ENCODE results near the gene DCAF11. TPM values are rescaled to one million over a fixed set of nuclear protein-coding genes. Genes with fewer than 3 reads are reported as not detected.

Gene DCAF11
- total and polyA plus RNA-seq, 2 of the 13 experiments (the other 11 are each of a cell fraction or from before 2014, with no cell fraction given): 150 to 257 TPM

- TF ChIP-seq ZNF713 (CRISPR knock-in tag; IDR thresholded peaks at IDR 0.05) (peak; percentile 97), GMEB1 (CRISPR knock-in tag; IDR thresholded peaks at IDR 0.05; ENCODE audit: borderline replicate concordance) (peak; percentile 52), FOXC1 (CRISPR knock-in tag; IDR thresholded peaks at IDR 0.05; ENCODE audit: borderline replicate concordance) (no peak), ZNF225 (CRISPR knock-in tag; IDR thresholded peaks at IDR 0.05) (peak; percentile 98), IRF9 (CRISPR knock-in tag; IDR thresholded peaks at IDR 0.05; ENCODE audit: borderline replicate concordance) (peak; percentile 94)
Observed at GRCh38 chr14:24093901-24094840, 20.4 kb upstream of the DCAF11 start, which contains the start of gene PCK2 (continued).

- WGBS (ENCODE audit: low lambda C conversion rate): 3% methylated on average over 14 of the region's 14 CpGs
- Histone ChIP-seq H3K4me3 (replicated peaks in 1 of 3; ENCODE audit: insufficient read depth in 1 of 3, low read depth in 2 of 3, low read length in 3 of 3) (peak overlapping the region; percentile 86 to 98 (median 97)), H3K4me2 (ENCODE audit: low read depth, low read length) (peak overlapping the region; percentile 99), H3K27me3 (ENCODE audit: control insufficient read depth in 1 of 2, insufficient read depth in 2 of 2, low read length in 2 of 2) (peaks cover 0 to 6% of the 10 kb centered on the region in 2 experiments; a peak in 1 of 5 replicates), H3K79me2 (ENCODE audit: insufficient read depth, low read length) (peaks cover 28% of the 10 kb centered on the region), H3K9me3 (ENCODE audit: low read length) (no peaks in the 10 kb centered on the region), H4K20me1 (ENCODE audit: insufficient read depth, low read length) (0 out of 2 replicates have a peak, but pooled peaks cover 4% of the 10 kb centered on the region), H3K36me3 (replicated peaks in 1 of 2; ENCODE audit: control insufficient read depth in 1 of 2, insufficient read depth in 2 of 2, low read length in 2 of 2) (peaks cover 26 to 30% of the 10 kb centered on the region in 2 experiments), H3K4me1 (ENCODE audit: insufficient read depth, low read length) (peaks cover 62% of the 10 kb centered on the region), H3K27ac (ENCODE audit: extremely low read length, insufficient read depth, low read length) (peak overlapping the region; percentile 87), H3K9ac (ENCODE audit: insufficient read depth, low read depth, low read length) (peak overlapping the region; percentile 99), H2AFZ (ENCODE audit: low read length) (no peak overlapping the region)
- intact Hi-C loops (cut with micrococcal nuclease; ENCODE audit: unreplicated experiment) (loop anchor here (1.0 to 5.0 kb wide), 7 partner anchors 13 to 483 kb away; partner anchors contain the start of genes DCAF11, EMC9, IRF9 and NRL), in situ Hi-C loops (cut with HindIII; ENCODE audit: extremely low pct_ligation_motif_present, low pct_unique_long_range_greater_than_20kb) (loop anchor here (5.0 kb wide), 2 partner anchors 38 to 83 kb away; no protein-coding TSS in a partner anchor)
- BruUV-seq (replicated peaks): TSS peak; percentile 82
- no peak for FAIRE-seq
- CTCF ChIA-PET (ENCODE audit: low intra/inter-chr PET ratio, low total read pairs): interaction anchor here (2.7 to 3.3 kb wide), 2 partner anchors 14 to 36 kb away, joined by 10 to 15 read pairs; no protein-coding TSS in a partner anchor
- no peak for DNase-seq (ENCODE audit: low spot score)
- ATAC-seq: peak; percentile 0
- POLR2A ChIA-PET: interaction anchor here (0.5 to 14.4 kb wide), 54 partner anchors 8 to 1112 kb away, joined by 3 to 627 read pairs (median 8); partner anchors contain the start of genes ACIN1, AJUBA, C14orf119 and CARMIL3
- TF ChIP-seq GPN1 (CRISPR knock-in tag; IDR thresholded peaks at IDR 0.05; ENCODE audit: borderline replicate concordance): 0 out of 2 replicates have a peak, but pooled peaks have one; percentile 67
- TF ChIP-seq CHD4 (IDR thresholded peaks at IDR 0.05; ENCODE audit: borderline replicate concordance, low read length): no peak
- TF ChIP-seq ZSCAN22 (CRISPR knock-in tag; IDR thresholded peaks at IDR 0.05): 0 out of 2 replicates have a peak, but pooled peaks have one; percentile 12
- no peak for TF ChIP-seq MTF2 (CRISPR knock-in tag; IDR thresholded peaks at IDR 0.05; ENCODE audit: borderline replicate concordance)
- TF ChIP-seq MEIS2 (CRISPR knock-in tag; IDR thresholded peaks at IDR 0.05): no peak
- TF ChIP-seq FOXO4 (CRISPR knock-in tag; conservative IDR thresholded peaks at IDR 0.05): no peak
- TF ChIP-seq ZNF441 (CRISPR knock-in tag; IDR thresholded peaks at IDR 0.05; ENCODE audit: borderline replicate concordance): no peak
- peak in 1 of 2 experiments; percentile 3; a peak in 1 of 4 replicates for TF ChIP-seq HMGXB4 (CRISPR knock-in tag; IDR thresholded peaks at IDR 0.05; ENCODE audit: borderline replicate concordance in 1 of 2, low read depth in 1 of 2)
Observed at GRCh38 chr14:24094841-24095270, 19.7 kb upstream of the DCAF11 start.
